GM12878 (cell line): Measurements from ENCODE around the gene GH2. TPM values are rescaled to one million over a fixed set of nuclear protein-coding genes. Genes with fewer than 3 reads are reported as not detected.
"Not testable (repeated sequence)": the region's sequence is repeated elsewhere in the genome, so short reads cannot be mapped to it uniquely, and the experiment has no call there.

Source experiments
- ATAC-seq: fragments of 200-7000 bp; cut with Tn5 transposase; 3 replicates; pipeline ENCODE4 v1.9.1; 2020; ENCODE audit warnings: mild to moderate bottlenecking, moderate library complexity
- BruUV-seq: library from RNA; stranded (reverse); fragments of 400-500 nt; replicated peaks from 2 replicates; lab custom pipeline; 2021; lab: Mats Ljungman, UMichigan
- CTCF ChIA-PET: fragments of 300-600 bp; sonication (Branson Sonifier 250); formaldehyde crosslinking; extraction: SDS; loops from one replicate; lab custom pipeline; 2021; ENCODE audit warnings: inconsistent platforms; lab: Yijun Ruan, JAX
- POLR2A ChIA-PET: fragments of 350-600 bp; formaldehyde crosslinking; extraction: SDS; loops from one replicate; lab custom pipeline; 2021; ENCODE audit warnings: inconsistent platforms; lab: Charles Lee
- RAD21 ChIA-PET: fragments of 300-600 bp; sonication (Branson Sonifier 250); formaldehyde crosslinking; loops from one replicate; lab custom pipeline; 2023; ENCODE audit warnings: antibody characterized with exemption; ENCODE audit not compliant: unreplicated experiment; lab: Charles Lee
- SMC1A ChIA-PET: fragments of 300-600 bp; sonication (Branson Sonifier 250); formaldehyde crosslinking; loops from one replicate; lab custom pipeline; 2023; ENCODE audit not compliant: unreplicated experiment, uncharacterized antibody; lab: Charles Lee
- DNase-seq: peaks from one replicate; pipeline ENCODE4 v3.0.0-alpha.2; 2011; ENCODE audit warnings: low read depth, low spot score
- FAIRE-seq: peaks from 3 replicates; lab custom pipeline; 2011; peaks lifted over from hg19 to GRCh38; lab: Jason Lieb, UNC
- H2AFZ ChIP-seq: 2 replicates; pipeline ENCODE4 v1.6.0; 2011; ENCODE audit warnings: low read depth, low read length, control low read depth; ENCODE audit not compliant: control insufficient read depth
- H3K27ac ChIP-seq: 2 replicates; pipeline ENCODE4 v1.5.1; 2011; ENCODE audit warnings: control low read depth; ENCODE audit not compliant: control insufficient read depth, insufficient read depth
- H3K27me3 ChIP-seq, 2 experiments: replicated peaks in 1 of 2; 2 replicates each; pipeline versions ENCODE4 v1.6.0 to v1.6.1; 2011; ENCODE audit warnings: low read length in 1 of 2; ENCODE audit not compliant: control insufficient read depth in 2 of 2, insufficient read depth in 2 of 2
- H3K36me3 ChIP-seq, 2 experiments: 2 replicates each; pipeline ENCODE4 v1.5.1; 2011; ENCODE audit warnings: low read length in 1 of 2; ENCODE audit not compliant: control insufficient read depth in 2 of 2, insufficient read depth in 2 of 2
- H3K4me1 ChIP-seq: 2 replicates; pipeline ENCODE4 v1.6.1; 2011; ENCODE audit warnings: mild to moderate bottlenecking, low read length, moderate library complexity, mixed read lengths; ENCODE audit not compliant: control insufficient read depth, insufficient read depth
- H3K4me2 ChIP-seq: 2 replicates; pipeline ENCODE4 v1.6.0; 2011; ENCODE audit warnings: control low read depth; ENCODE audit not compliant: control insufficient read depth, insufficient read depth
- H3K4me3 ChIP-seq: fragments of 200-600 bp; sonication (generic); 2 replicates; pipeline ENCODE4 v1.5.1; 2016
- H3K79me2 ChIP-seq: 2 replicates; pipeline ENCODE4 v1.6.0; 2011; ENCODE audit warnings: low read length; ENCODE audit not compliant: control insufficient read depth, insufficient read depth
- H3K9ac ChIP-seq: 2 replicates; pipeline ENCODE4 v1.8.0; 2011; ENCODE audit warnings: low read length, control low read depth, mixed read lengths; ENCODE audit not compliant: control insufficient read depth, insufficient read depth
- H3K9me3 ChIP-seq: replicated peaks from 3 replicates; pipeline ENCODE4 v1.5.1; 2011; ENCODE audit warnings: mild to moderate bottlenecking, low read length; ENCODE audit not compliant: control insufficient read depth, insufficient read depth
- H4K20me1 ChIP-seq: 2 replicates; pipeline ENCODE4 v1.6.0; 2011; ENCODE audit not compliant: control insufficient read depth, insufficient read depth
- CTCF ChIP-seq, 3 experiments: IDR thresholded peaks in 2 of 3; conservative IDR thresholded peaks in 1 of 3; 2 replicates each; pipeline ENCODE4 v1.5.1; 2011; ENCODE audit warnings: low read depth in 3 of 3, low read length in 3 of 3, mild to moderate bottlenecking in 3 of 3, control low read depth in 2 of 3, moderate library complexity in 2 of 3, inconsistent platforms in 1 of 3, mixed read lengths in 1 of 3; ENCODE audit not compliant: control insufficient read depth in 2 of 3, insufficient read depth in 1 of 3; ENCODE audit errors: extremely low read depth in 1 of 3
- WGBS: methylation state at CpG from one replicate; pipeline ENCODE4 v1.1.6; 2016; ENCODE audit warnings: low lambda C conversion rate; ENCODE audit not compliant: insufficient replicate concordance, insufficient coverage; ENCODE audit errors: missing lambda C conversion rate; 5-methylcytosine and 5-hydroxymethylcytosine counted together
- in situ Hi-C: fragments of 300-500 bp; cut with MboI; formaldehyde crosslinking; loops from 9 replicates; pipeline ENCODE4 v1.14.3; 2018; ENCODE audit warnings: mixed read lengths
- intact Hi-C: fragments of 100-400 bp; cut with micrococcal nuclease; formaldehyde crosslinking; loops from one replicate; pipeline ENCODE4 v1.14.2; 2022; ENCODE audit not compliant: unreplicated experiment
- polyA plus RNA-seq, 11 experiments: library from polyadenylated mRNA; depleted of rRNA in 4 of 11; unstranded in 6 of 11; stranded (reverse) in 5 of 11; fragments of >200 nt; fragmentation: Nextera tagmentation in 4 of 11; fragmentation: Illumina TruSeq in 1 of 11; extraction: Ambion mirVana in 4 of 11; extraction: Trizol in 1 of 11; gene quantifications; 1 replicate in 1 of 11; 2 replicates in 10 of 11; pipeline versions ENCODE4 v1.2.1 to v1.2.3, GENCODE V29; 2011 to 2016; ENCODE audit warnings: inconsistent platforms in 2 of 11, missing spikeins in 2 of 11, low read depth in 1 of 11
- total RNA-seq, 4 experiments: library from RNA; depleted of rRNA in 3 of 4; stranded (reverse); fragments of >200 nt in 3 of 4; fragmentation: Illumina TruSeq in 1 of 4; extraction: Trizol in 1 of 4; gene quantifications; 2 replicates each; pipeline versions ENCODE4 v1.2.1 to v1.2.3, GENCODE V29; 2013 to 2021

Gene GH2
- total and polyA plus RNA-seq, 10 of the 15 experiments (the other 5 are each of a cell fraction or from before 2014, with no cell fraction given), result not detected

- POLR2A ChIA-PET, result interaction anchor here (0.7 kb wide), 1 partner anchor 115 kb away, joined by 3 read pairs; no protein-coding TSS in a partner anchor
Observed at GRCh38 chr17:63903787-63904201, 22.1 kb upstream of the GH2 start.

GRCh38 chr17:63901971-63902370 is 20.2 kb upstream of the GH2 start:
- H2AFZ ChIP-seq, H3K9ac ChIP-seq, ATAC-seq, H3K4me3 ChIP-seq, H3K9me3 ChIP-seq, H3K27me3 ChIP-seq, H3K4me2 ChIP-seq, H4K20me1 ChIP-seq, H3K79me2 ChIP-seq, DNase-seq, H3K36me3 ChIP-seq, FAIRE-seq, intact Hi-C loops, H3K4me1 ChIP-seq, H3K27ac ChIP-seq, BruUV-seq, in situ Hi-C loops: not testable (repeated sequence)
- ChIA-PET CTCF (interaction anchor here (0.6 to 6.0 kb wide), 23 partner anchors 11 to 1797 kb away, joined by 3 to 49 read pairs (median 5); no protein-coding TSS in a partner anchor), SMC1A (interaction anchor here (0.6 to 2.9 kb wide), 5 partner anchors 39 to 231 kb away, joined by 4 to 19 read pairs (median 6); no protein-coding TSS in a partner anchor), POLR2A (interaction anchor here (0.7 kb wide), 1 partner anchor 173 kb away, joined by 4 read pairs; no protein-coding TSS in a partner anchor), RAD21 (interaction anchor here (2.9 kb wide), 1 partner anchor 127 kb away, joined by 8 read pairs; no protein-coding TSS in a partner anchor)
- WGBS, result 60% methylated on average over 2 of the region's 2 CpGs

More at GRCh38 chr17:63903787-63904201, 22.1 kb upstream of the GH2 start:
- ATAC-seq (peak; percentile 75), FAIRE-seq (peak; percentile 96)
- H3K4me2 ChIP-seq, H3K9me3 ChIP-seq, H2AFZ ChIP-seq, H3K4me1 ChIP-seq, H3K4me3 ChIP-seq, in situ Hi-C loops, H3K79me2 ChIP-seq, BruUV-seq, H3K36me3 ChIP-seq: not testable (repeated sequence)
- 10% methylated on average over 5 of the region's 5 CpGs for WGBS
- ChIA-PET RAD21 (interaction anchor here (0.7 to 2.9 kb wide), 6 partner anchors 43 to 230 kb away, joined by 3 to 8 read pairs (median 4); no protein-coding TSS in a partner anchor), CTCF (interaction anchor here (0.6 to 6.0 kb wide), 19 partner anchors 9 to 387 kb away, joined by 3 to 49 read pairs (median 6); partner anchors contain the start of gene GH1)
- TF ChIP-seq CTCF (IDR thresholded peaks at IDR 0.05 in 2 of 3, conservative IDR thresholded peaks at IDR 0.05 in 1 of 3; ENCODE audit: control insufficient read depth in 2 of 3, extremely low read depth in 1 of 3, insufficient read depth in 1 of 3, low read depth in 3 of 3, low read length in 3 of 3), result peak in 2 of 3 experiments; percentile 16 to 17; a peak in 3 of 6 replicates
- TF ChIP-seq, all 136 proteins: peak for 1; not testable (repeated sequence) for 135
- H4K20me1 ChIP-seq, intact Hi-C loops, H3K27me3 ChIP-seq, DNase-seq, H3K27ac ChIP-seq, H3K9ac ChIP-seq: not testable (repeated sequence)
- SMC1A ChIA-PET, result interaction anchor here (1.2 to 2.9 kb wide), 5 partner anchors 8 to 229 kb away, joined by 3 to 19 read pairs (median 4); no protein-coding TSS in a partner anchor
